Peyer's patch (tissue), 4 donors: ENCODE results near the gene IQSEC2. TPM values are rescaled to one million over a fixed set of nuclear protein-coding genes. Genes with fewer than 3 reads are reported as not detected.

Experiments
- DNase-seq, 3 donors: peaks; one replicate each; pipeline ENCODE4 v3.0.0-alpha.2; 2017 to 2019
- H3K27ac ChIP-seq, 4 donors: fragments of 200-600 bp; sonication (generic); one replicate each; pipeline ENCODE4 v1.5.1; 2016 to 2019
- H3K27me3 ChIP-seq, 2 donors: fragments of 200-600 bp; sonication (generic); one replicate each; pipeline ENCODE4 v1.5.1; 2019
- H3K36me3 ChIP-seq, 3 donors: fragments of 200-600 bp; sonication (generic); one replicate each; pipeline ENCODE4 v1.5.1; 2016 to 2019
- H3K4me1 ChIP-seq, 4 donors: fragments of 200-600 bp; sonication (generic); one replicate each; pipeline ENCODE4 v1.5.1; 2016 to 2019
- H3K4me3 ChIP-seq, 4 donors: fragments of 200-600 bp; sonication (generic); 1 replicate in 3 of 4; 2 replicates in 1 of 4; pipeline ENCODE4 v1.5.1; 2016 to 2019; ENCODE audit warnings: mild to moderate bottlenecking in 1 of 4
- H3K9me3 ChIP-seq, 4 donors: fragments of 200-600 bp; sonication (generic); one replicate each; pipeline ENCODE4 v1.5.1; 2016 to 2019; ENCODE audit warnings: mild to moderate bottlenecking in 1 of 4
- CTCF ChIP-seq, 6 experiments: fragments of 450-650 bp in 4 of 6; fragments of 200-600 bp in 2 of 6; sonication (generic) in 1 of 6; IDR thresholded peaks; one replicate each; pipeline ENCODE4 v1.5.1; 2017 to 2019; ENCODE audit warnings: antibody characterized with exemption in 6 of 6, mild to moderate bottlenecking in 3 of 6, moderate library complexity in 1 of 6
- POLR2A ChIP-seq, 2 donors: fragments of 450-650 bp; IDR thresholded peaks; one replicate each; pipeline ENCODE4 v1.5.1; 2017; ENCODE audit warnings: antibody characterized with exemption in 2 of 2, mild to moderate bottlenecking in 2 of 2, moderate library complexity in 2 of 2
- total RNA-seq, 4 donors: library from RNA; depleted of rRNA; stranded (reverse); fragments of >200 nt; gene quantifications; one replicate each; pipeline ENCODE4 v1.1.0, GENCODE V29; 2016

IQSEC2 gene
- total RNA-seq, result 10 to 100 TPM; 20.6 to 77.9 (median 48.3) TPM

- Histone ChIP-seq H3K36me3 (no peaks in the 10 kb centered on the region), H3K4me1 (peaks cover 0 to 23% (median 0%) of the 10 kb centered on the region in 4 donors), H3K4me3 (peak within 1 kb of the TSS in 3 of 4 donors; percentile 25 to 58 (median 53)), H3K27ac (peak within 1 kb of the TSS; percentile 46 to 85 (median 75)), H3K27me3 (no peaks in the 10 kb centered on the region), H3K9me3 (no peaks in the 10 kb centered on the region)
- peak in 2 of 3 donors; percentile 86 to 87 for DNase-seq
- peak; percentile 66 to 67 for TF ChIP-seq POLR2A (IDR thresholded peaks at IDR 0.05)
- TF ChIP-seq CTCF (IDR thresholded peaks at IDR 0.05), result no peak
Observed at GRCh38 chrX:53281321-53281822, at the start of gene IQSEC2. Gene IQSEC2, minus strand, starts transcription at chrX:53281584.

- no peak for DNase-seq
- Histone ChIP-seq H3K4me3 (no peak overlapping the region), H3K4me1 (no peaks in the 10 kb centered on the region), H3K27me3 (no peaks in the 10 kb centered on the region), H3K36me3 (no peaks in the 10 kb centered on the region), H3K9me3 (no peaks in the 10 kb centered on the region), H3K27ac (no peak overlapping the region)
- no peak for TF ChIP-seq CTCF (IDR thresholded peaks at IDR 0.05)
- no peak for TF ChIP-seq POLR2A (IDR thresholded peaks at IDR 0.05)
Observed at GRCh38 chrX:53330331-53330730, 48.9 kb upstream of the IQSEC2 start.

GRCh38 chrX:53324803-53325202, 43.4 kb upstream of the IQSEC2 start:
- DNase-seq, result no peak
- H3K9me3 ChIP-seq, result no peaks in the 10 kb centered on the region
- no peak overlapping the region for H3K4me3 ChIP-seq
- H3K36me3 ChIP-seq, result no peaks in the 10 kb centered on the region
- H3K27ac ChIP-seq, result no peak overlapping the region
- H3K4me1 ChIP-seq, result peaks cover 0 to 8% (median 2%) of the 10 kb centered on the region in 4 donors
- TF ChIP-seq POLR2A (IDR thresholded peaks at IDR 0.05), result no peak
- no peak for TF ChIP-seq CTCF (IDR thresholded peaks at IDR 0.05)
- peaks cover 0 to 4% of the 10 kb centered on the region in 2 donors for H3K27me3 ChIP-seq

GRCh38 chrX:53324085-53324484, 42.7 kb upstream of the IQSEC2 start:
- TF ChIP-seq CTCF (IDR thresholded peaks at IDR 0.05) (no peak), POLR2A (IDR thresholded peaks at IDR 0.05) (no peak)
- Histone ChIP-seq H3K9me3 (no peaks in the 10 kb centered on the region), H3K27ac (no peak overlapping the region), H3K36me3 (no peaks in the 10 kb centered on the region), H3K27me3 (peaks cover 0 to 4% of the 10 kb centered on the region in 2 donors), H3K4me1 (peaks cover 0 to 8% (median 2%) of the 10 kb centered on the region in 4 donors), H3K4me3 (no peak overlapping the region)
- DNase-seq, result no peak

GRCh38 chrX:53323196-53323595, 41.8 kb upstream of the IQSEC2 start:
- Histone ChIP-seq H3K36me3 (no peaks in the 10 kb centered on the region), H3K27me3 (peaks cover 0 to 4% of the 10 kb centered on the region in 2 donors), H3K4me3 (no peak overlapping the region), H3K27ac (no peak overlapping the region), H3K4me1 (peaks cover 0 to 8% (median 2%) of the 10 kb centered on the region in 4 donors), H3K9me3 (no peaks in the 10 kb centered on the region)
- TF ChIP-seq POLR2A (IDR thresholded peaks at IDR 0.05) (no peak), CTCF (IDR thresholded peaks at IDR 0.05) (no peak)
- DNase-seq, result no peak
